Esophagus squamous epithelium (tissue), 5 donors: Measurements from ENCODE around the gene PHACTR1. TPM values are rescaled to one million over a fixed set of nuclear protein-coding genes. Genes with fewer than 3 reads are reported as not detected.

Experiments used
- DNase-seq: peaks from one replicate; lab custom pipeline; 2025; lab: John Stamatoyannopoulos, UW
- H3K27ac ChIP-seq, 4 donors: fragments of 200-600 bp; sonication (generic); one replicate each; pipeline ENCODE4 v1.5.1; 2016 to 2019; ENCODE audit warnings: mild to moderate bottlenecking in 1 of 4
- H3K27me3 ChIP-seq, 4 donors: fragments of 200-600 bp; sonication (generic); 1 replicate in 3 of 4; 2 replicates in 1 of 4; pipeline versions ENCODE4 v1.5.1 to v1.6.0; 2017 to 2021; ENCODE audit warnings: antibody characterized with exemption in 1 of 4
- H3K36me3 ChIP-seq, 3 donors: fragments of 200-600 bp; sonication (generic); one replicate each; pipeline ENCODE4 v1.5.1; 2016 to 2019
- H3K4me1 ChIP-seq, 3 donors: fragments of 200-600 bp; sonication (generic); one replicate each; pipeline ENCODE4 v1.5.1; 2017 to 2019
- H3K4me3 ChIP-seq, 4 donors: fragments of 200-600 bp; sonication (generic); 1 replicate in 3 of 4; 2 replicates in 1 of 4; pipeline ENCODE4 v1.5.1; 2016 to 2019; ENCODE audit warnings: mild to moderate bottlenecking in 2 of 4, moderate library complexity in 1 of 4
- H3K9me3 ChIP-seq, 3 donors: fragments of 200-600 bp; sonication (generic); one replicate each; pipeline ENCODE4 v1.5.1; 2016 to 2019
- POLR2A ChIP-seq, 4 donors: fragments of 450-650 bp; IDR thresholded peaks; one replicate each; pipeline ENCODE4 v1.6.1; 2017; ENCODE audit warnings: antibody characterized with exemption in 4 of 4, mild to moderate bottlenecking in 4 of 4, moderate library complexity in 3 of 4
- WGBS, 2 donors: methylation state at CpG; one replicate each; pipeline ENCODE4 v1.1.5; 2018; 5-methylcytosine and 5-hydroxymethylcytosine counted together
- intact Hi-C: fragments of 100-400 bp; cut with DNase I; formaldehyde crosslinking; loops from one replicate; pipeline ENCODE4 v1.15.0; 2022
- total RNA-seq, 4 donors: library from RNA; depleted of rRNA; stranded (reverse); fragments of >200 nt; gene quantifications; one replicate each; pipeline ENCODE4 v1.1.0, GENCODE V29; 2016
- TF ChIP-seq, protein P1 (sequence below), 6 experiments: fragments of 450-650 bp in 4 of 6; fragments of 200-600 bp in 2 of 6; sonication (generic) in 2 of 6; IDR thresholded peaks; one replicate each; pipeline ENCODE4 v1.5.1; 2016 to 2019; ENCODE audit warnings: antibody characterized with exemption in 6 of 6, mild to moderate bottlenecking in 4 of 6, moderate library complexity in 4 of 6
- donor health status: DM: yes; HTN: yes; CAD: no.

Gene PHACTR1
- total RNA-seq, 4 donors from 2014 or later, result 1.5 to 7.2 (median 4.5) TPM

DNA sequence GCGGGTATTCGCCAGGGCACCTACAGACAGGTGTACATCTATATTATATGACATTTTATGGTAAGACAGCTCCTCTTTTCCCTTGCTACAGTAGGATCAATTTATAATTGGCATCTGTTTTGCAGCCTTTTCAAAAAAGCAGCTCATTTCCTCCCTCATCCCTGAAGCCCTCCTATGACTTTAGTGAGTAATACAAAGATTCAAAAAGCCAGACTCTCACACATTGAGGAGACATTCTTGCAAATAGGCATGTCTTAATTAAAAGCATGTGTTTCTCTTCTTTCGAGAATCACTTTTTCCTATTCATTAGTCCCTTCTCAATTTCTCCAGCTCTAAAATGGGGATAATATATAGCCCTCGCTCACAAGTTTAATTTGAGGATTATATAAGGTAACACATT is 328.3 kb downstream of the PHACTR1 start:
- no peak for TF ChIP-seq POLR2A (IDR thresholded peaks at IDR 0.05)
- TF ChIP-seq, protein P1, sequence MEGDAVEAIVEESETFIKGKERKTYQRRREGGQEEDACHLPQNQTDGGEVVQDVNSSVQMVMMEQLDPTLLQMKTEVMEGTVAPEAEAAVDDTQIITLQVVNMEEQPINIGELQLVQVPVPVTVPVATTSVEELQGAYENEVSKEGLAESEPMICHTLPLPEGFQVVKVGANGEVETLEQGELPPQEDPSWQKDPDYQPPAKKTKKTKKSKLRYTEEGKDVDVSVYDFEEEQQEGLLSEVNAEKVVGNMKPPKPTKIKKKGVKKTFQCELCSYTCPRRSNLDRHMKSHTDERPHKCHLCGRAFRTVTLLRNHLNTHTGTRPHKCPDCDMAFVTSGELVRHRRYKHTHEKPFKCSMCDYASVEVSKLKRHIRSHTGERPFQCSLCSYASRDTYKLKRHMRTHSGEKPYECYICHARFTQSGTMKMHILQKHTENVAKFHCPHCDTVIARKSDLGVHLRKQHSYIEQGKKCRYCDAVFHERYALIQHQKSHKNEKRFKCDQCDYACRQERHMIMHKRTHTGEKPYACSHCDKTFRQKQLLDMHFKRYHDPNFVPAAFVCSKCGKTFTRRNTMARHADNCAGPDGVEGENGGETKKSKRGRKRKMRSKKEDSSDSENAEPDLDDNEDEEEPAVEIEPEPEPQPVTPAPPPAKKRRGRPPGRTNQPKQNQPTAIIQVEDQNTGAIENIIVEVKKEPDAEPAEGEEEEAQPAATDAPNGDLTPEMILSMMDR (IDR thresholded peaks at IDR 0.05), result no peak
- 48 to 73% methylated on average over 3 to 4 of the region's 4 CpGs for WGBS, 2 donors

DNA sequence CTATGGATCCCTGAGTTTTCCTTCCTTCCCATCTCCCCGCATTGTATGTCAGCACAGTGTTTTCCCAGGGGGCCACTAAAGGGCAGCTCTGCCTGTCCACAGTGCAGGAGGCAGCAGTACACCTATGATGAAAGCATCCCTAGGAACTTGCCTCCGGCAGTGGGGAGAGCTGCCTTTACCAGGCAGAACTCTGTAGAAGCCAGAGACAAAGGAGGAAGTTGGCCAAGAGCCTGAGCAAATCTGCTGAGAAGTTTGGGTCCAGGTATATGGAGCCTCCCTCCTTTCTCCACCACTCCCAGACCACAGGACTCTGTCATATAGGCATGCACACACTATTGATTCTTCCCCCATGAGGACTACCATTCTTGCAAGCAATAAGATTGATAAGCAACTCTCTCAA is 329.1 kb downstream of the PHACTR1 start:
- H3K9me3 ChIP-seq, result no peaks in the 10 kb centered on the region
- no peaks in the 10 kb centered on the region for H3K27me3 ChIP-seq
- intact Hi-C loops, result no loop called here
- TF ChIP-seq, protein P1 (IDR thresholded peaks at IDR 0.05), result no peak
- TF ChIP-seq POLR2A (IDR thresholded peaks at IDR 0.05), result no peak
- no peaks in the 10 kb centered on the region for H3K36me3 ChIP-seq
- WGBS, 2 donors, result 32 to 63% methylated on average over 2 of the region's 2 CpGs
- no peak for DNase-seq
- no peak overlapping the region for H3K4me3 ChIP-seq
- peaks cover 8 to 37% (median 20%) of the 10 kb centered on the region in 3 donors for H3K4me1 ChIP-seq
- H3K27ac ChIP-seq, result peak overlapping the region in 3 of 4 donors; percentile 65 to 77 (median 69)

More for the DNA sequence above, 328.3 kb downstream of the PHACTR1 start:
- Histone ChIP-seq H3K9me3 (no peaks in the 10 kb centered on the region), H3K27ac (peak overlapping the region; percentile 65 to 77 (median 70)), H3K36me3 (no peaks in the 10 kb centered on the region), H3K4me1 (peaks cover 8 to 37% (median 20%) of the 10 kb centered on the region in 3 donors), H3K4me3 (no peak overlapping the region), H3K27me3 (no peaks in the 10 kb centered on the region)
- no peak for DNase-seq
- intact Hi-C loops, result no loop called here

DNA sequence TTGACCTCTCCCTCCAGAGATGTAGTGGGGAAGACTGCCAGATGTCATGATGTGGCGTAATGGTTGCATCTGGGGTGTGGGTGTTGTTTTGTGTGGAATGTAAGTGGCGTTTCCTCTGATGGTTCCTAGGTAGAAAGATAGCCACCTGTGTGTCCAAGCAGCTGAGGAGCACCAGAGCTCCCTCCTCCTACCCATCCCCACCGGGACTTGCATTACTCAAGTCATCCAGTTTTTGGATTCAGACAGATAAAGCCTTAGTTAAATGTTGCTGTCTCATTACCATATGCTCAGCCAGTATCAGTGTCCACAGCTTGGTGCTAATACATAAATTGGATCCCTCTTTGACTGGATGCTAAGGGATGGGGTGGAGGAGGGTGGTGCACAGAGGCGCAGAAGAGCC is 329.5 kb downstream of the PHACTR1 start:
- Histone ChIP-seq H3K9me3 (no peaks in the 10 kb centered on the region), H3K4me1 (peaks cover 8 to 37% (median 20%) of the 10 kb centered on the region in 3 donors), H3K27me3 (no peaks in the 10 kb centered on the region), H3K27ac (peak overlapping the region in 3 of 4 donors; percentile 65 to 77 (median 69)), H3K36me3 (no peaks in the 10 kb centered on the region), H3K4me3 (no peak overlapping the region)
- no peak for DNase-seq
- TF ChIP-seq POLR2A (IDR thresholded peaks at IDR 0.05), result no peak
- TF ChIP-seq, protein P1 (IDR thresholded peaks at IDR 0.05), result no peak
- WGBS, 2 donors, result 67 to 68% methylated on average over 4 of the region's 4 CpGs
- intact Hi-C loops, result no loop called here

DNA sequence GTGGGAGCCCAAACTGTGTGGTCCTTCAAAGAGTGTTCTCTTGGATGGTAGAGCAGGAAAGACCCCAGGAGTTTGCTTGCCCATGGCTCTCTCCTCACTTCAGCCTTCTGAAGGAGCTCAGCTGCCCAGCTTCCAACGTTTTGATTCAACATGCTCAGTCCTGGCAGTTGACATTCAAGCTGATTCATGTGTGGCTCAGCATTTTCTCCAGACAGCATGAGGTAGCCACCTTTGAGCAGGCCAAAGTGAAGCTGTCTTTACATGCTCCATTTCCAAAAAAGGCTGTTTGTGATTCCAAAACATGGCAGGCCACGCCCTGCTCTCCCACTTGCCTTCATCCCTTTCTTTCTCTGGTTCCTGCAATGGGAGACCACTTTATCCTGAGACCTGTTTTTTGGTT is 331.5 kb downstream of the PHACTR1 start:
- WGBS, 2 donors, result 13 to 40% methylated on average over 2 of the region's 2 CpGs

DNA sequence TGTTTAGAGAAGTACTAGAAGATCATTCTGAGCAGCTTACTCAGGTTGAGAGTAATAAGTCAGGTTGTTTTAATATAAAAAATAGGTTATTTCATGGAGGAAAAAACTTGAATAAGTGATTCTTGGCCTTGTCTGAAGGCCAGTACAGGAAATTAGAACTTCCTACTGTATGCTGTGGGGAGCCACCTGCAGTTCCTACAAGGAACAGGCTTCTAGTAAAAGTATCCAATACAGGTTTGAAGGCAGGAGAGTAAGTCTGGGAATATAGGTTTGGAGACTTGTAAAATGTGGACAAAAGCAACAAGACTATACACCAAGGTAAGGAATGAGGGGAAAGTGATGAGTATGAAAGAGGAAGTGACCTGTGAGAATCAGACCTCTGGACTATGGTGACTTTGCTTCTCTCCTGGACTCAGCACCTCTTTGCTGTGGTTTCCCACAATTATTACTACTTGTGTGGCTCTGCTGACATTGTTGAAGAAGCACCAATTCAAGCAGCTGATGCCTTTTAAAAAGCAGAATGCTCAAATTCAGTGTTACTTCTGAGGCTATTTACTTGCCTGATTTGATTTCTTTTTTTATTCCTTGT is 333.2 kb downstream of the PHACTR1 start:
- DNase-seq, result no peak
- peaks cover 8 to 27% (median 18%) of the 10 kb centered on the region in 3 donors for H3K4me1 ChIP-seq
- no peaks in the 10 kb centered on the region for H3K27me3 ChIP-seq
- H3K27ac ChIP-seq, result no peak overlapping the region
- no peak overlapping the region for H3K4me3 ChIP-seq
- no peaks in the 10 kb centered on the region for H3K9me3 ChIP-seq
- TF ChIP-seq, protein P1 (IDR thresholded peaks at IDR 0.05), result peak in 1 of 6 experiments; percentile 35
- TF ChIP-seq POLR2A (IDR thresholded peaks at IDR 0.05), result no peak
- no peaks in the 10 kb centered on the region for H3K36me3 ChIP-seq
- intact Hi-C loops, result no loop called here

More for the DNA sequence above, 331.5 kb downstream of the PHACTR1 start:
- Histone ChIP-seq H3K27ac (peak overlapping the region in 1 of 4 donors; percentile 3), H3K27me3 (no peaks in the 10 kb centered on the region), H3K36me3 (no peaks in the 10 kb centered on the region), H3K4me1 (peaks cover 8 to 37% (median 20%) of the 10 kb centered on the region in 3 donors), H3K9me3 (no peaks in the 10 kb centered on the region), H3K4me3 (no peak overlapping the region)
- no peak for TF ChIP-seq POLR2A (IDR thresholded peaks at IDR 0.05)
- TF ChIP-seq, protein P1 (IDR thresholded peaks at IDR 0.05), result no peak
- intact Hi-C loops, result no loop called here
- no peak for DNase-seq
